Upper lobe of right lung (tissue), 1 donor: Measurements from ENCODE around the gene DUOXA2. TPM values are rescaled to one million over a fixed set of nuclear protein-coding genes. Genes with fewer than 3 reads are reported as not detected.

ENCODE experiments used
- ATAC-seq: fragments of 200-7000 bp; cut with Tn5 transposase; one replicate; pipeline ENCODE4 v1.9.1; 2020; ENCODE audit warnings: mild to moderate bottlenecking, moderate library complexity
- DNase-seq: peaks from one replicate; pipeline ENCODE4 v3.0.0-alpha.2; 2020
- H3K27ac ChIP-seq: fragments of 200-600 bp; one replicate; pipeline ENCODE4 v1.8.0; 2022
- H3K27me3 ChIP-seq: fragments of 200-600 bp; one replicate; pipeline ENCODE4 v1.8.0; 2022; ENCODE audit warnings: mild to moderate bottlenecking
- H3K36me3 ChIP-seq: fragments of 200-600 bp; one replicate; pipeline ENCODE4 v1.8.0; 2022
- H3K4me1 ChIP-seq: fragments of 200-600 bp; one replicate; pipeline ENCODE4 v1.8.0; 2022
- H3K4me3 ChIP-seq: fragments of 200-600 bp; one replicate; pipeline ENCODE4 v1.8.0; 2022; ENCODE audit warnings: mild to moderate bottlenecking
- H3K9me3 ChIP-seq: fragments of 200-600 bp; one replicate; pipeline ENCODE4 v1.8.0; 2022
- CTCF ChIP-seq: fragments of 200-600 bp; IDR thresholded peaks from one replicate; pipeline ENCODE4 v1.8.0; 2022; ENCODE audit warnings: antibody characterized with exemption
- intact Hi-C: fragments of 100-400 bp; cut with DNase I; formaldehyde crosslinking; loops from one replicate; pipeline ENCODE4 v1.11.0; 2022
- total RNA-seq: library from RNA; stranded (reverse); fragmentation: NEBNext Ultra II Directional; extraction: Animal tissue kit (Norgen Biotek cat#: 25700); gene quantifications from one replicate; pipeline ENCODE4 v1.2.1, GENCODE V29; 2021
- donor health status: DM: no; HTN: yes; CAD: no; lungs with severe emphysema.

DUOXA2 gene
- total RNA-seq, 1 donor from 2014 or later = not detected

- Histone ChIP-seq H3K4me3 (no peak overlapping the region), H3K36me3 (no peaks in the 10 kb centered on the region), H3K27me3 (peaks cover 5% of the 10 kb centered on the region), H3K4me1 (no peaks in the 10 kb centered on the region), H3K27ac (no peak overlapping the region), H3K9me3 (no peaks in the 10 kb centered on the region)
- no peak for TF ChIP-seq CTCF
- no peak for ATAC-seq
- intact Hi-C loops = no loop called here
- no peak for DNase-seq
Observed at GRCh38 chr15:45091161-45091560, 23.0 kb upstream of the DUOXA2 start.

GRCh38 chr15:45091576-45091975 lies 22.6 kb upstream of the DUOXA2 start:
- TF ChIP-seq CTCF = no peak
- ATAC-seq (no peak), DNase-seq (no peak)
- no peaks in the 10 kb centered on the region for H3K36me3 ChIP-seq
- no peaks in the 10 kb centered on the region for H3K9me3 ChIP-seq
- no peaks in the 10 kb centered on the region for H3K4me1 ChIP-seq
- no peak overlapping the region for H3K4me3 ChIP-seq
- no peak overlapping the region for H3K27ac ChIP-seq
- peaks cover 3% of the 10 kb centered on the region for H3K27me3 ChIP-seq
- intact Hi-C loops = no loop called here

- Histone ChIP-seq H3K27me3 (peaks cover under 1% of the 10 kb centered on the region), H3K4me1 (no peaks in the 10 kb centered on the region), H3K27ac (no peak overlapping the region), H3K4me3 (no peak overlapping the region), H3K9me3 (no peaks in the 10 kb centered on the region), H3K36me3 (no peaks in the 10 kb centered on the region)
- DNase-seq (no peak), ATAC-seq (no peak)
- TF ChIP-seq CTCF = no peak
- intact Hi-C loops = no loop called here
Observed at GRCh38 chr15:45093013-45093412, 21.1 kb upstream of the DUOXA2 start.

- Histone ChIP-seq H3K4me1 (no peaks in the 10 kb centered on the region), H3K27ac (no peak overlapping the region), H3K9me3 (no peaks in the 10 kb centered on the region), H3K36me3 (no peaks in the 10 kb centered on the region), H3K4me3 (no peak overlapping the region), H3K27me3 (no peaks in the 10 kb centered on the region)
- ATAC-seq = no peak
- intact Hi-C loops = no loop called here
- no peak for DNase-seq
- TF ChIP-seq CTCF = no peak
Observed at GRCh38 chr15:45093622-45094357, 20.3 kb upstream of the DUOXA2 start.

- no peaks in the 10 kb centered on the region for H3K4me1 ChIP-seq
- intact Hi-C loops = no loop called here
- ATAC-seq = no peak
- H3K4me3 ChIP-seq = no peak overlapping the region
- no peak overlapping the region for H3K27ac ChIP-seq
- TF ChIP-seq CTCF = no peak
- H3K27me3 ChIP-seq = no peaks in the 10 kb centered on the region
- H3K9me3 ChIP-seq = no peaks in the 10 kb centered on the region
- no peaks in the 10 kb centered on the region for H3K36me3 ChIP-seq
- no peak for DNase-seq
Observed at GRCh38 chr15:45094358-45094730, 19.8 kb upstream of the DUOXA2 start.

GRCh38 chr15:45095661-45096060 lies 18.5 kb upstream of the DUOXA2 start:
- Histone ChIP-seq H3K27me3 (no peaks in the 10 kb centered on the region), H3K27ac (no peak overlapping the region), H3K36me3 (no peaks in the 10 kb centered on the region), H3K4me3 (no peak overlapping the region), H3K4me1 (no peaks in the 10 kb centered on the region), H3K9me3 (no peaks in the 10 kb centered on the region)
- TF ChIP-seq CTCF = no peak
- DNase-seq (no peak), ATAC-seq (no peak)
- intact Hi-C loops = no loop called here
